Measurements from ENCODE around the gene ARHGAP40. TPM values are rescaled to one million over a fixed set of nuclear protein-coding genes. Genes with fewer than 3 reads are reported as not detected.

ARHGAP40 gene
- total RNA-seq, 1 donor from 2014 or later, result not detected

GRCh38 chr20:38602185-38602581 is 574 bp downstream of the ARHGAP40 start:
- TF ChIP-seq, protein P1, sequence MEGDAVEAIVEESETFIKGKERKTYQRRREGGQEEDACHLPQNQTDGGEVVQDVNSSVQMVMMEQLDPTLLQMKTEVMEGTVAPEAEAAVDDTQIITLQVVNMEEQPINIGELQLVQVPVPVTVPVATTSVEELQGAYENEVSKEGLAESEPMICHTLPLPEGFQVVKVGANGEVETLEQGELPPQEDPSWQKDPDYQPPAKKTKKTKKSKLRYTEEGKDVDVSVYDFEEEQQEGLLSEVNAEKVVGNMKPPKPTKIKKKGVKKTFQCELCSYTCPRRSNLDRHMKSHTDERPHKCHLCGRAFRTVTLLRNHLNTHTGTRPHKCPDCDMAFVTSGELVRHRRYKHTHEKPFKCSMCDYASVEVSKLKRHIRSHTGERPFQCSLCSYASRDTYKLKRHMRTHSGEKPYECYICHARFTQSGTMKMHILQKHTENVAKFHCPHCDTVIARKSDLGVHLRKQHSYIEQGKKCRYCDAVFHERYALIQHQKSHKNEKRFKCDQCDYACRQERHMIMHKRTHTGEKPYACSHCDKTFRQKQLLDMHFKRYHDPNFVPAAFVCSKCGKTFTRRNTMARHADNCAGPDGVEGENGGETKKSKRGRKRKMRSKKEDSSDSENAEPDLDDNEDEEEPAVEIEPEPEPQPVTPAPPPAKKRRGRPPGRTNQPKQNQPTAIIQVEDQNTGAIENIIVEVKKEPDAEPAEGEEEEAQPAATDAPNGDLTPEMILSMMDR (IDR thresholded peaks at IDR 0.05), result no peak
- DNase-seq (ENCODE audit: extremely low spot score, unreplicated experiment), result no peak
- Mint-ChIP-seq H3K4me3 (ENCODE audit: unreplicated experiment) (no peak overlapping the region), H3K36me3 (ENCODE audit: unreplicated experiment) (no peaks in the 10 kb centered on the region), H3K4me1 (ENCODE audit: unreplicated experiment) (peaks cover 3% of the 10 kb centered on the region), H3K27ac (ENCODE audit: unreplicated experiment) (no peak overlapping the region), H3K27me3 (ENCODE audit: unreplicated experiment) (peaks cover 48% of the 10 kb centered on the region), H3K9me3 (ENCODE audit: unreplicated experiment) (no peaks in the 10 kb centered on the region)

GRCh38 chr20:38603286-38603685 is 1.7 kb downstream of the ARHGAP40 start:
- TF ChIP-seq, protein P1 (IDR thresholded peaks at IDR 0.05), result no peak
- no peak for DNase-seq (ENCODE audit: extremely low spot score, unreplicated experiment)
- Mint-ChIP-seq H3K36me3 (ENCODE audit: unreplicated experiment) (no peaks in the 10 kb centered on the region), H3K4me3 (ENCODE audit: unreplicated experiment) (no peak overlapping the region), H3K27ac (ENCODE audit: unreplicated experiment) (no peak overlapping the region), H3K27me3 (ENCODE audit: unreplicated experiment) (peaks cover 47% of the 10 kb centered on the region), H3K9me3 (ENCODE audit: unreplicated experiment) (no peaks in the 10 kb centered on the region), H3K4me1 (ENCODE audit: unreplicated experiment) (peaks cover 3% of the 10 kb centered on the region)

- Mint-ChIP-seq H3K4me1 (ENCODE audit: unreplicated experiment) (peaks cover 3% of the 10 kb centered on the region), H3K4me3 (ENCODE audit: unreplicated experiment) (no peak overlapping the region), H3K27me3 (ENCODE audit: unreplicated experiment) (peaks cover 47% of the 10 kb centered on the region), H3K27ac (ENCODE audit: unreplicated experiment) (no peak overlapping the region), H3K36me3 (ENCODE audit: unreplicated experiment) (no peaks in the 10 kb centered on the region), H3K9me3 (ENCODE audit: unreplicated experiment) (no peaks in the 10 kb centered on the region)
- DNase-seq (ENCODE audit: extremely low spot score, unreplicated experiment), result no peak
- TF ChIP-seq, protein P1 (IDR thresholded peaks at IDR 0.05), result no peak
These were observed 3.3 kb downstream of the ARHGAP40 start for GRCh38 chr20:38604873-38605303.

DNA sequence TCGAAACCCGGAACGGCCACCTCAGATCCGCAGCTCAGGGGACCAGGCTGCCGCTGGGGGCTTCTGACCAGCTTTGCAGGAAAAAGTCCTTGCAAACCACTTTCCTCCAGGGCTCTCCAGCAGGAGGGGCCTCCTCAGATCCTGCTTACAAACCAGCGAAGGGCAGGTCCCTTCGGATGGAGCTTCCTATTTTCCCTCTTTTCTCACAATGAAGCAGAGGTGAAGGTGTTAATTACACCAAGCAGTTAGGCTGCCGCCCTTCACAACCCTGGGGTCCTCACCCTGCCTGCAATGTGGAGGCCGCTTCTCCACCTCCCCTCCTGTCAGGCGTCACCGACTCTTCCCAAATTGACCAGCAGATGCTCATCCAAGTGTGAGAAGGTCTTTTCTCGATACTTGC is 5.7 kb downstream of the ARHGAP40 start:
- Mint-ChIP-seq H3K9me3 (ENCODE audit: unreplicated experiment) (no peaks in the 10 kb centered on the region), H3K27me3 (ENCODE audit: unreplicated experiment) (peaks cover 45% of the 10 kb centered on the region), H3K4me3 (ENCODE audit: unreplicated experiment) (no peak overlapping the region), H3K36me3 (ENCODE audit: unreplicated experiment) (no peaks in the 10 kb centered on the region), H3K4me1 (ENCODE audit: unreplicated experiment) (peaks cover 3% of the 10 kb centered on the region), H3K27ac (ENCODE audit: unreplicated experiment) (no peak overlapping the region)
- TF ChIP-seq, protein P1 (IDR thresholded peaks at IDR 0.05), result no peak
- no peak for DNase-seq (ENCODE audit: extremely low spot score, unreplicated experiment)

DNA sequence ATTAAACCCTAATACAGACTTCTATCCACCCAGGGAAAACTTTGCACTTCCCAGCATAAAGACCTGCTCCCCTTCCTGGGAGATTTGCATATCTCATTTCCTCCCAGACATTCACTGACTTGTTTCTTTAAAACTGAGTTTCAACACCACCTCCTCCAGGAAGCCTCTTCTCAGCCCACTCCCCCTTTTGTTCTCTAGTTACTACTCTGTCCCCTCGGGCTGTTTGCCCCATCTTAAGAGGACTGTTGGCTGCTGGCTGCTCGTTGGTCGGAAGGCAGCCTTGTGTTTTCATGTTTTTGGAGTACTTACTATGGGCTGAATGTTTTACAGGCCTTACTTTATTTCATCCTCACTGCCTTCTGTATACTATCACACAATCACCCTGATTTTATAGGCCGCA is 6.6 kb downstream of the ARHGAP40 start:
- TF ChIP-seq, protein P1 (IDR thresholded peaks at IDR 0.05), result no peak
- DNase-seq (ENCODE audit: extremely low spot score, unreplicated experiment), result no peak
- H3K9me3 Mint-ChIP-seq (ENCODE audit: unreplicated experiment), result no peaks in the 10 kb centered on the region
- no peak overlapping the region for H3K27ac Mint-ChIP-seq (ENCODE audit: unreplicated experiment)
- peaks cover 3% of the 10 kb centered on the region for H3K4me1 Mint-ChIP-seq (ENCODE audit: unreplicated experiment)
- H3K4me3 Mint-ChIP-seq (ENCODE audit: unreplicated experiment), result no peak overlapping the region
- H3K36me3 Mint-ChIP-seq (ENCODE audit: unreplicated experiment), result no peaks in the 10 kb centered on the region
- H3K27me3 Mint-ChIP-seq (ENCODE audit: unreplicated experiment), result peaks cover 42% of the 10 kb centered on the region

Measured in osteocyte (in vitro differentiated cells).